Type B pancreatic cell (in vitro differentiated cells): ENCODE results near the gene GGCT. TPM values are rescaled to one million over a fixed set of nuclear protein-coding genes. Genes with fewer than 3 reads are reported as not detected.

Source experiments
- DNase-seq: peaks from one replicate; pipeline ENCODE4 v3.0.0; 2021; ENCODE audit warnings: mixed read lengths; ENCODE audit not compliant: unreplicated experiment; ENCODE audit errors: extremely low spot score
- H3K27ac Mint-ChIP-seq: 2 replicates; pipeline ENCODE4 v1.8.0; 2021; ENCODE audit warnings: mild to moderate bottlenecking, mixed read lengths
- H3K27me3 Mint-ChIP-seq: 2 replicates; pipeline ENCODE4 v1.8.0; 2021; ENCODE audit warnings: mixed read lengths
- H3K36me3 Mint-ChIP-seq: 2 replicates; pipeline ENCODE4 v1.8.0; 2021; ENCODE audit warnings: mixed read lengths
- H3K4me1 Mint-ChIP-seq: one replicate; pipeline ENCODE4 v1.8.0; 2021; ENCODE audit warnings: mixed read lengths; ENCODE audit not compliant: unreplicated experiment
- H3K4me3 Mint-ChIP-seq: 2 replicates; pipeline ENCODE4 v1.8.0; 2021; ENCODE audit warnings: mild to moderate bottlenecking, mixed read lengths
- H3K9me3 Mint-ChIP-seq: 2 replicates; pipeline ENCODE4 v1.8.0; 2021; ENCODE audit warnings: mixed read lengths
- total RNA-seq: library from RNA; stranded (reverse); gene quantifications from 2 replicates; pipeline ENCODE4 v1.2.1, GENCODE V29; 2021; ENCODE audit warnings: low replicate concordance
- TF ChIP-seq, protein P1 (sequence below): fragments of 200-600 bp; sonication (generic); conservative IDR thresholded peaks from 2 replicates; pipeline ENCODE4 v1.5.0; 2021; ENCODE audit warnings: antibody characterized with exemption, mild to moderate bottlenecking

GGCT gene
- total RNA-seq, 1 donor from 2014 or later, result 72.6 TPM

DNA sequence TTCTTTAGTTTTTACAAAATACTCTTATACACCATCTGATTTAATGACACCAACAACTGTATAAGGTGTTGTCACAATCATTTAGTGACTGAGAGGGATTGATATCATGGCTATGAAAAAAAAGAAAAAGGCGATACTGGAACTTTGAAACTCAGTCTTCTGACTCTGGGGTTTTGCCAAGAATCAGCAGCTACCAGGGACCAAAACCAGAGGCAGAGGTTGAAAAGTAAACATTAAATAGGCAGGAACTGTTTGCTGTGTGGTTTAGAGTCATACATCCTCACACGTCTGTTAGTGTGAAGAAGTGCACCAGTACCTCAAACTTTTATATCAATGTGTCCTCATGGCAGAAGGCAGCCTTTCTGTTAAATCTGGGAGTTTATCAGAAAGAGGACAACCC, 19.9 kb upstream of the GGCT start:
- Mint-ChIP-seq H3K9me3 (no peaks in the 10 kb centered on the region), H3K36me3 (no peaks in the 10 kb centered on the region), H3K4me3 (no peak overlapping the region), H3K27me3 (peaks cover 3% of the 10 kb centered on the region), H3K4me1 (no peaks in the 10 kb centered on the region), H3K27ac (no peak overlapping the region)
- TF ChIP-seq, protein P1, sequence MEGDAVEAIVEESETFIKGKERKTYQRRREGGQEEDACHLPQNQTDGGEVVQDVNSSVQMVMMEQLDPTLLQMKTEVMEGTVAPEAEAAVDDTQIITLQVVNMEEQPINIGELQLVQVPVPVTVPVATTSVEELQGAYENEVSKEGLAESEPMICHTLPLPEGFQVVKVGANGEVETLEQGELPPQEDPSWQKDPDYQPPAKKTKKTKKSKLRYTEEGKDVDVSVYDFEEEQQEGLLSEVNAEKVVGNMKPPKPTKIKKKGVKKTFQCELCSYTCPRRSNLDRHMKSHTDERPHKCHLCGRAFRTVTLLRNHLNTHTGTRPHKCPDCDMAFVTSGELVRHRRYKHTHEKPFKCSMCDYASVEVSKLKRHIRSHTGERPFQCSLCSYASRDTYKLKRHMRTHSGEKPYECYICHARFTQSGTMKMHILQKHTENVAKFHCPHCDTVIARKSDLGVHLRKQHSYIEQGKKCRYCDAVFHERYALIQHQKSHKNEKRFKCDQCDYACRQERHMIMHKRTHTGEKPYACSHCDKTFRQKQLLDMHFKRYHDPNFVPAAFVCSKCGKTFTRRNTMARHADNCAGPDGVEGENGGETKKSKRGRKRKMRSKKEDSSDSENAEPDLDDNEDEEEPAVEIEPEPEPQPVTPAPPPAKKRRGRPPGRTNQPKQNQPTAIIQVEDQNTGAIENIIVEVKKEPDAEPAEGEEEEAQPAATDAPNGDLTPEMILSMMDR, result no peak
- no peak for DNase-seq

GRCh38 chr7:30523466-30523865, 18.8 kb upstream of the GGCT start:
- Mint-ChIP-seq H3K4me3 (no peak overlapping the region), H3K36me3 (no peaks in the 10 kb centered on the region), H3K27ac (no peak overlapping the region), H3K9me3 (no peaks in the 10 kb centered on the region), H3K4me1 (no peaks in the 10 kb centered on the region), H3K27me3 (peaks cover 3% of the 10 kb centered on the region)
- no peak for DNase-seq
- TF ChIP-seq, protein P1, result no peak

- Mint-ChIP-seq H3K4me3 (no peak overlapping the region), H3K4me1 (no peaks in the 10 kb centered on the region), H3K36me3 (no peaks in the 10 kb centered on the region), H3K9me3 (no peaks in the 10 kb centered on the region), H3K27ac (no peak overlapping the region), H3K27me3 (no peaks in the 10 kb centered on the region)
- TF ChIP-seq, protein P1, result no peak
- no peak for DNase-seq
Measured at GRCh38 chr7:30522159-30522558, 17.5 kb upstream of the GGCT start.

GRCh38 chr7:30521532-30521931, 16.9 kb upstream of the GGCT start:
- H3K36me3 Mint-ChIP-seq, result no peaks in the 10 kb centered on the region
- peak overlapping the region; percentile 73 for H3K27ac Mint-ChIP-seq
- H3K4me3 Mint-ChIP-seq, result no peak overlapping the region
- DNase-seq, result no peak
- no peaks in the 10 kb centered on the region for H3K27me3 Mint-ChIP-seq
- TF ChIP-seq, protein P1, result no peak
- no peaks in the 10 kb centered on the region for H3K4me1 Mint-ChIP-seq
- H3K9me3 Mint-ChIP-seq, result no peaks in the 10 kb centered on the region

- no peak for DNase-seq
- peak overlapping the region; percentile 42 for H3K27ac Mint-ChIP-seq
- TF ChIP-seq, protein P1, result no peak
- no peaks in the 10 kb centered on the region for H3K4me1 Mint-ChIP-seq
- no peaks in the 10 kb centered on the region for H3K27me3 Mint-ChIP-seq
- H3K36me3 Mint-ChIP-seq, result no peaks in the 10 kb centered on the region
- peak overlapping the region; percentile 27 for H3K4me3 Mint-ChIP-seq
- no peaks in the 10 kb centered on the region for H3K9me3 Mint-ChIP-seq
Measured at GRCh38 chr7:30519122-30519521, 14.5 kb upstream of the GGCT start.

DNA sequence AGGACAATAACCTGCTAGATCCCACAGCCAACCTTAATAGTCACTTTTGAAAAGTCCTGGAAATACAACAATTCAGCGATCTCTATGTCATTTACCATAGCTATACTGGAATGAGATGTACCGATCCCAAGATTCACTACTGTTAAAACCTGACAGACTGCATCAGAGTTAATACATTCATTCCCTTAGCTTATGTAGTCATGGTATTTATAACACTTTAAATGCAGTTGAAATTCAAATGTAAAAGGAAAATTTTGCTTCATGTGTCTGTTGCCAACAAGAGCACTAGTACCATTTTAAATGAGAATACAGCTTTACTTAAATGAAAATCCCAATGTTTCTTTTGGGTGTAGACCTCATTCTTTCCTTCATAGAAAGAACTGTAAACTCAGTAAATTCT, 11.1 kb upstream of the GGCT start:
- no peak for DNase-seq
- Mint-ChIP-seq H3K9me3 (no peaks in the 10 kb centered on the region), H3K36me3 (no peaks in the 10 kb centered on the region), H3K27me3 (no peaks in the 10 kb centered on the region), H3K4me3 (no peak overlapping the region), H3K27ac (no peak overlapping the region), H3K4me1 (peaks cover 6% of the 10 kb centered on the region)
- TF ChIP-seq, protein P1, result no peak
